NCI-H1417 (cell line): ENCODE results near the gene RASA3.
"Not testable (repeated sequence)": the region's sequence is repeated elsewhere in the genome, so short reads cannot be mapped to it uniquely, and the experiment has no call there.

Source experiments
- DNase-seq, 3 experiments: peaks; one replicate each; lab custom pipeline; 2025; lab: John Stamatoyannopoulos, UW

RASA3 gene

DNA sequence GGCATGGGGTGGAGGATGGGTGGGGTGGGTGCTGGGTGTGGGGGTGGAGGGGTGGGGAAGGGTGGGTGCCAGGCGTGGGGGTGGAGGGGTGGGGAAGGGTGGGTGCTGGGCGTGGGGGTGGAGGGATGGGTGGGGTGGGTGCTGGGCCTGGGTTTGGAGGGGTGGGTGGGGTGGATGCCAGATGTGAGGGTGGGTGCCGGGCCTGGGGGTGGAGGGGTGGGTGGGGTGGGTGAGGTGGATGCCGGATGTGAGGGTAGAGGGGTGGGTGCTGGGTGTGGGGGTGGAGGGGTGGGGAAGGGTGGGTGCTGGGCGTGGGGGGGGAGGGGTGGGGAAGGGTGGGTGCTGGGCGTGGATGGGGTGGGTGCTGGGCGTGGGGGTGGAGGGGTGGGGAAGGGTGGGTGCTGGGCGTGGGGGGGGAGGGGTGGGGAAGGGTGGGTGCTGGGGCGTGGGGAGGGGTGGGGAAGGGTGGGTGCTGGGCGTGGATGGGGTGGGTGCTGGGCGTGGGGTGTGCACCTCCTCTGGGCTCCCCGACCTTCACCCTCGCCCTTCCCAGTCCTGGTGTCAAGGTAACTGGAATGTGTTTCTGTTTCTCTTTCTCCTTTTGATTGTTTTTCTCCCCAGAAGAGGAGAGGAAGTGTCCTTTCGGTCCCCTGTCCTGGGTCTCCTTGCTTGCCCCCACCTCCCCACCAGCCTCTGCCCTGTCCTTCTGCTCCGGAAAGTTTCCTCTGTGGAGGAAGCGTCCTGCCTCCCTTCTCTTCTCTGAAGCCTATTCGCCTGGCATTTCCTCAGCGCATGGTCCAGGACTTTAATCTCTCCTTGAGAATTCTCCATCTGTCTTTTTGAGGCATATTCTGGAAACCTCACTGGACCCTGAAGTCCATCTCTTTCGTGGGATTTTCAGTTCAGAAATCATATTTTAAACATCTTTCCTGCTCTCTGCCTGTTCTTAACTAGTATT, 23.8 kb upstream of the RASA3 start:
- DNase-seq, result no peak

DNA sequence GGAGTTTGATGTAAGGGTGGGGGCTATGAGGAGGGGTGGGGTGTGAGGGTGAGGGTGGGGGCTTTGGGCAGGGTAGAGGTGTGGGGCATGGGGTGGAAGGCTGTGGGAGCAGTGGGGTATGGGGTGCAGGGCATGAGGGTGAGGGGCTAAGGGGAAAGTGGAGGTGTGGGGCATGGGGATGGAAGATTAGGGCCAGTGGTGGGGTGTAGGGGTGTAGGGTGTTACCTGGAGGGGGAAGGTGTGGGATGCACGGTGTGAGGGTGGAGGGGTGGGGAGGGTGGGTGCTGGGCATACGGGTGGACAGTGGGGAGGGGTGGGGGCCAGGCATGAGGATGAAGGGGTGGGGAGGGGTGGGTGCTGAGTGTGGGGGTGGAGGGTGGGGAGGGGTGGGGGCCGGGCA, 22.9 kb upstream of the RASA3 start:
- no peak for DNase-seq

GRCh38 chr13:114154476-114154875, 22.1 kb upstream of the RASA3 start:
- no peak for DNase-seq

DNA sequence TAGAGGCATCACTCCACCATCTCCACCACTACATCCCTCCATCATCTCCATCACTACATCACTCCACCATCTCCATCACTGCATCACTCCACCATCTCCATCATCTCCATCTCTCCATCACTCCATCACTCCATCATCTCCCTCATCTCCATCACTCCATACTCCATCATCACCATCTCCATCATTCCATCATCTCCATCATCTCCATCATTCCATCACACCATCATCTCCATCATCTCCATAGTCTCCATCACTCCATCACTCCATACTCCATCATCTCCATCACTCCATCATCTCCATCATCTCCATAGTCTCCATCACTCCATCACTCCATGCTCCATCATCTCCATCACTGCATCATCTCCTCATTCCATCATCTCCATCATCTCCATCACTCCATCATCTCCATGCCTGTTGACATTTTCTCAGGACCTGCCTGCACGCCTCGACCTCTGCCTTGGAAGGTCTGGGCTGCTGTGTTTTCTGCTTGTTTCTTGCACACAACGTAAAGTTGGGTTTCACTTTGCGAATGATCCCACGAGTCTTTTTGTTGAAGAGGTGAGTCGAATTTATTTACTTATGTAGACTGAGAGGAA, 21.2 kb upstream of the RASA3 start:
- no peak for DNase-seq

GRCh38 chr13:114152831-114153371, 20.5 kb upstream of the RASA3 start:
- DNase-seq, result no peak

GRCh38 chr13:114152285-114152645, 19.8 kb upstream of the RASA3 start:
- no peak for DNase-seq

GRCh38 chr13:114151565-114152284, 19.3 kb upstream of the RASA3 start:
- peak in 1 of 3 experiments; percentile 51 for DNase-seq

GRCh38 chr13:114151031-114151430, 18.6 kb upstream of the RASA3 start:
- DNase-seq, result no peak

DNA sequence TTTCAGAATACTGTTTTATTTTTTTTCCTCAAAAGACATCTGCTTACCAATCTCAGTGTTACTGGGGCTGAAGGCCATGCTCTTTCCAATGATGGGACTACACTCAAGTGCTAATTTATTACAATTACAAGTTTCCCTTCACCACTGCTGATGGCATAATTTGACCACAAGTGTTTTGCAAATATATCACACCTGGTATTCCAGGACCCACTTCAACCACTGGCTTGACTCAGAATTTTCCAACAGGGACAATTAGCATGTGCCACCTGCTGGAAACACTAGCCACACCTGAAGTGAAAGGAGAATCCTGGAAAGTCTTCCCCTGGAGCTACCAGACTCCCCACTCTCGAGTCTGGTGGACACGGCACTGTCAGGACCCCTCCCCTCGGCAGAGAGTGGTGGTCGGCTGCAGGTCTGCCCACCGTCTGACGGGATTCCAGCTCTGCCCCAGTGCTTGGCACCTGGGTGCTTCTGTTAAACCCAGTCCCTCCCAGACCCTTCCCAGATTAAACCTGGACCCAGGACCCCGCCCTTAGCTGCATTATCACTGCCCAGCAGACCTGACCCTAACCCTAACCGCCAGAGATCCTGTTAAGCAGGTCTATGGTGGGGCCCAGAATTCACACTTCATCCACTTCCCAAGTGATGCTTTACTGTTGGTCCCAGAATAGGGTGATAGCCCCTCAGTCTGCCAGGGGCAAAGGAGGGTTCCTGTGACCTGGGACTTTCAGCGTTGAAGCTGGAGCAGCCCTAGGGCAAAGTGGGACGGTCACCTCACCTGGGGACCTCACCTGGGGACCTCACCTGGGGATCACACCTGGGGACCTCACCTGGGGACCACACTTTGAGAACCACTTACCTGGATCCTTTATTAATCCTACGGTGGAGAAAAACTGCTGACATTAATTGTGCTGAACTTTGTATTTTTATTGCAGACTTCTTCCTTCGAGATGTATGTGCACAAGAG, 17.6 kb upstream of the RASA3 start:
- DNase-seq, result peak; percentile 91 to 99 (median 93)

DNA sequence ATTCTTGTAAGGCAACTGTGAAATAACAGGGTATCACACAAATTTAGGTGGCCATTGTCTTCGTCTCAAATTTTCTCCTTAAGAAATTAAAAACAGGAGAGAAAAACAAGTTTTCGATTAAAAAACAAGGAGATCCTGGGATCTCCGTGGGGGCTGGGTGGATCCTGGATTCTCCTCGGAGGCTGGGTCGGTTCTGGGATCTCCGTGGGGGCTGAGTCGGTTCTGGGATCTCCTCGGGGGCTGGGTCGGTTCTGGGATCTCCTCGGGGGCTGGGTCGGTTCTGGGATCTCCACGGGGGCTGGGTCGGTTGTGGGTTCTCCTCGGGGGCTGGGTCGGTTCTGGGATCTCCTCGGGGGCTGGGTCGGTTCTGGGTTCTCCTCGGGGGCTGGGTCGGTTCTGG, 16.5 kb upstream of the RASA3 start:
- DNase-seq, result not testable (repeated sequence)

DNA sequence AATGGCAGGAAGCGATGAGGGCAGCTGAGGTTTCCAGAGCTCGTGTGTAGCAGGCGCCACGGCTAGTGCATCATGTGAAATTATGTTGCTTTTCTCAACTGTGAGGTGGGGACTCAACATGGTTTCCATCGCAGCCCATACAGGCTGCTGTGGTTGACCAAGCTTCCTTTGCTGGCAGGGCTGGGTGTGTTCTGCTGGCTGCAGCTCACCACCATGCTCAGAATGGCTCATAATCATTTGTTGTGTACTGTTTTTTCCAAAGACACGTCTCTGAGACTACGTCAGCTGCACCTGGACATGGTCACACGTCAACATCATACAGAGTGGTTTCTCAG, 16.1 kb upstream of the RASA3 start:
- peak; percentile 43 to 83 (median 49) for DNase-seq

GRCh38 chr13:114147803-114148520, 15.5 kb upstream of the RASA3 start:
- no peak for DNase-seq

DNA sequence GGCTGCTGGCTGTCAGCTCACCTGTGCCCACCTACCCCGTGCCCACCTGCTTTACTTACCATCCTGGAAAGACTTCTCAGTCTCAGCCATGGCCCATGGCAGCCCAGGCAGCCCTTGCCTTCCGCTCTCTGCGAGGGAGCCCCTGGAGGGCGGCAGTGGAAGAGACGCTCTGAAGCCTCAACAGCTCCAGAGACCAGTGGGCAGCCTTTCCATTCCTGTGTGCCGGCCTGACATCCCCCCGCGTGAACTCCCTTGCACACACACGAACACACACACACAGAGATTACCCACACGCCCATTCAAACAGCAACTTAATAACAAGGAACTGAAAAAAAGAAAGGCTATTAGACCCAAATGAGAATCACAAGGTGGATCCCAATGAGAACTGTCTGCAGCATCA, 14.2 kb upstream of the RASA3 start:
- no peak for DNase-seq

DNA sequence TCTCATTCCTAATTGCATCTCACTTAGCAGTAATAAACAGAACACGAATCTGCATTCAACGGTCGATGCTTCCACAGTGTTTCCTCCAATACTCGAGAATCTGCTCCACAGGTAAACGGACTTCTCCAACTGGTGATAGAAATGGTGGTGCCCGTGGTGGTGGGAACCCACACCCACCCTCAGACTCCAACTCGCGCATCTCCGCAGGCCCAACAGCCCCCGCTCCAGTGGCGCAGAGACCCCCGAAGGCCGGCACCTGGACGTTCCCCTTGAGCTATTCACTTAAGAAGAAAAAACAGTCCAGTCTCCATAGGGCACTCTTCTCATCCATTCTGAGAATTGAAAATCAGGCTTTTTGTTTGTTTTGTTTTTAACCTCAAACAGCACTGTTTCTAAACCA, 13.8 kb upstream of the RASA3 start:
- no peak for DNase-seq

DNA sequence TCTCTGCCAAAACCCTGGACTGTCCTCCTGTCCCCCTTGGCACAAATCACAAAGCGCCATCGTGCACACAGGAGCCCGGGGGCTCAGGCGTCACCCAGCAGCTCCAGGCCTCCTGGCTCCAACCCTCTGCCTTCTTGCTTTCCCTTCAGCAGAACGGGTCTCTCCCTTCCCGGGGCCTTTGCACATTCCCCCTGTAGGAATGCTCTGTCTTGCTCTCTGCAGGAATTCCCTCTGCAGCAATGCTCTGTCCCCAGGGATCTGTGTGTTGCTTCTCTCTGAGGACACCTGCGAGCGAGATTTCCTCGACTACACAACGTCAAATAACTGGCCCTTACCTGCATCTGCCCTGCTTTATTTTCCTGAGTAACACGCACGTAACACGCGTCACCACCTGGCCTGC, 13.3 kb upstream of the RASA3 start:
- DNase-seq, result no peak

GRCh38 chr13:114145256-114145655, 12.8 kb upstream of the RASA3 start:
- peak in 2 of 3 experiments; percentile 70 to 92 for DNase-seq

- no peak for DNase-seq
Measured at GRCh38 chr13:114144606-114145244, 12.3 kb upstream of the RASA3 start.

DNA sequence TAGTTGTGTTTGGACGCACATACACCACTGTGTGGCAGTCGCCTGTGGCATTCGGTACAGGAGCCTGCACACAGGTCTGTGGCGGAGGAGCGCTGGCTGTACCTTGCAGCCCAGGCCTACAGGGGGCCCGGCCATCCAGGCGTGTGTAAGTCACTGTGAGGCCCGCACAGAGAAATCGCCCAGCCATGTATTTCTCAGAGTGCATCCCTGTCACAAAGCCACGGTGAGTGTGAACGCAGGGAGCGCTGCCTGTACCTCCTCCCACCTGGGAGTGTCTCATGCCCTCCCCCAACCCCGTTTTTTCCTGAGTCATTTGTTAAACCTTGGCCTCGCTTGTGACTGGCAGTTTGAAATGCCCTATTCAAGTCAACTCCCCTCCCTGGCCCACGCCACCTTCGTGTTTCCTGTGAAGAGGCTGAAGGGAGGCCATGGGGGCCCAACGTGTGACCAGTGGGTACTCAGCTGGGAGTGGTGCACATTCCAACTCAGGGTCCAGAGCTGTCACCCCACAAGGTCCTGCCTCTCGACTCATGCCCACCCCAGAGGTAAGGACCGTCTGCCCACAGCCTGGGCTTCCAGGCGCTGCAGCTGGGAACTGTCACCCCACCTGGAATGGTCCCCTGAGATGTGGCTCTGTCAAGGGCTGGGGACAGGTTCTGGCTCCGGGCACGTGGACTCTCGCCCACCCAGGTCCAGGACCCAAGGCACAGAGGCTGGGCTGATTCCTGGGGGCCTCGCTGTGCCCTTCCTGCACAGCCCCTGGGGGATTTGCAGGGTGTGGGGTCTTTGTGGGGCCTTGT, 11.6 kb upstream of the RASA3 start:
- DNase-seq, result peak in 2 of 3 experiments; percentile 30 to 54
